Activated CD8-positive, alpha-beta memory T cell treated with anti-CD3 and anti-CD28 coated beads, Interleukin-2, amount 50 U/mL, for 1 hour (primary cell): ENCODE results near the gene ORC6.

Experiments used
- DNase-seq: peaks from one replicate; pipeline ENCODE4 v3.0.0-alpha.2; 2020; ENCODE audit errors: extremely low read depth

The ORC6 gene

DNA sequence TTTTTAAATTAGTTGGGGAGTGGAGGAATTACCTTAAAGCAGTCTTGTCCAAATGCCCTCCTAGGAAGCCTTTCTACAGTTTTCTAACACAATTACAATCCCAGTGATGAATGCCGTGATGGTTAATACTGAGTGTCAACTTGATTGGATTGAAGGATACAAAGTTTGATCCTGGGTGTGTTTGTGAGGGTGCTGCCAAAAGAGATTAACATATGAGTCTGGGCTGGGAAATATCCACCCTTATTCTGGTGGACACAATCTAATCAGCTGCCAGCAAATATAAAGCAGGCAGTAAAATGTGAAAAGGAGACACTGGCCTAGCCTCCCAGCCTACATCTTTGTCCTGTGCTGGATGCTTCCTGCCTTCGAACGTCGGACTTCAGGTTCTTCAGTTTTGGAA lies 12.2 kb downstream of the ORC6 start:
- DNase-seq = no peak

DNA sequence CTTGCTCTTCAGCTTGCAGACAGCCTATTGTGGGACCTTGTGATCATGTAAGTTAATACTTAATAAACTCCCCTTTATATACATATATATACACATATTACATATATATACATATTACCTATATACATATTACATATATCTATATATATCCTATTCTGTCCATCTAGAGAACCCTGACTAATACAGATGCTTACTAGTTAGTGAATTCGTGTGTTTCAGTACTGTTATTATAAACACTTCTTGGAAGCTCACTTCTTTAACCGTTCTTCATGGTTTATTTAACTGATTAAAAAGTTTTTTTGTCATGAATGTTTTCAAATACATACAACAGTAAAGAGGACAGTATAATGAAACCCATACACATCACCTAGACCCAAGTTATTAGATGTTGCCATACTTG lies 12.6 kb downstream of the ORC6 start:
- DNase-seq = no peak

DNA sequence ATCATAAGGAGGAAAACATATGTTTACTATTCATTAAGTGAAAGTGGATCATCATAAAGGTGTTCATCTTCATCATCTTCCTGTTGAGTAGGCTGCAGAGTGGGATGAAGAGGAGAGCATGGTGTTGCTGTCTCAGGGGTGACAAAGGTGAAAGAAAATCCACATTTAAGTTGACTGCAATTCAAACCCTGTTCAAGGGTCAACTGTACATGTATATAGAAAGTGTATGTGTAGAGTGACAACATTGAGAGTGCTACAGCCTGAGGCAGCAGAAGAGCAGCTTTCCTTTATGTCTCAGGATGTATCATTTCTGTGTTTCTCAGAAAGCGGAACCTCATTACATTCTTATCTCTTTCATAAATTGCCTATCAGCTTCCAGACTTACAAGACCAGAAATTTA lies 17.2 kb downstream of the ORC6 start:
- no peak for DNase-seq

DNA sequence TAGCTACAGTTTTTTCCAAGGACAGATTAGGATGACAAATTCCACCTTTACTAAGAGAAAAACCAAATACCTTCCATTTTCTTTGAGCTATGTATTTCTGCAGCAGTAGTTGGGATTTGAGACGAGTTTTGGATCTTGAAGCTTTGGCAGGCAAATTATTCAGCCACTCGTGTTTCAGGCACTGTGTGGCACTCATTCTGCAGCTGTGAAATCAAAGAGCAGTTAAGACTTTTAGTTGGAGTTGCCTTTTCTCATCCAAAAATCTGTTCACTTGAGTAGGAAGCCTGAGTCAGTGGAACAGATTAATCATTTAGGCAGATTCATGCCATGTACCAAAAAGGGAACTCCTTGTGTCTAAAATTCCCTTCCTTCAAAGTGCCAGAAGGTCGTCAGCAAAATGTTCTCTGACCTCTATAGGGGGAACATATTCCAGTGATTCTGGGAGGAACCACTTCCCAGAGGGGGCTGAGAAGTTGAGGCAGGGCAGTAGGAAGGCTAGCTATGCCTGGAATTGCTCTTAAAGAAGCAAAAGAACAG lies 20.1 kb downstream of the ORC6 start:
- DNase-seq = no peak

DNA sequence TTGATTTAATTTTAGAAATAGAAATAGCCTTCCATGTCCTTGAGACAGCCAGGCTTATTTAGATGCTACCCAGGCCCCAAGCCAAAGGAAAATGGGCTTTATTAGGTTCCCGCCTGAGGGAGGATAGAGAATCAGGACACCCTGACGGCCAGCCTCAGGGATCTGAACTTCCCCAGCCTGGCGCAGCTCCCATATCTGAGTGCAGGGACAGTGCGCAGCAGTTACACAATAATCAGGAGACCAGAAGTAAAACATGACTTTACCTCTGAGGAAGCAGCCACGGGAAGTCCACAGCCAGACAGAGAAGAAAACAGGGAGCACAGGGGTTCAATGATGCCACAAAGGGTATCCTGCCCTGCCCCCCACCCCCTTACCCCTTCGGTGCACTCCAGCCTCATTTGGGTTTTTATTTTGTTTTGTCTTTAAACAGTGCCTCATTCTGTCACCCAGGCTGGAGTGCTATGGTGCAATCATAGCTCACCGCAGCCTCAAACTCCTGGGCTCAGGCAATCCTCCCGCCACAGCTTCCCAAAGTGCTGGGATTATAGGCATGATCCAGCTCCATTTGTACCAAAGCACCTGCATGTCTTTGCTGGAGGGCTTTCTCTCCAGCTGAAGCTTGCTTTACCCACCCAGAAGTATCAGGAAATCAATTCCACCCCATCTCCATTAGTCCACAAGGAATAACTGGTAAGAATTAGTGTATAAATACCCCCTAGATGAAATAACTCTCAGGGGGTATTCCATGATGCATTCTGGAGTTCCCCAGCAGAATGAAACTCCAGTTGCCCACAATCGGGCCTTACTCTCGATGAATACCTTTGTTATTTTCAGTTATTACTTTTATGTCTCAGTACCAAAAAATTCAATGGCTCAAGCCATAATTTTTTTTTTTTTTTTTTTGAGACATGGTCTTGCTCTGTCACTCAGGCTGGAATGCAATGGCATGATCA lies 21.9 kb downstream of the ORC6 start:
- no peak for DNase-seq

DNA sequence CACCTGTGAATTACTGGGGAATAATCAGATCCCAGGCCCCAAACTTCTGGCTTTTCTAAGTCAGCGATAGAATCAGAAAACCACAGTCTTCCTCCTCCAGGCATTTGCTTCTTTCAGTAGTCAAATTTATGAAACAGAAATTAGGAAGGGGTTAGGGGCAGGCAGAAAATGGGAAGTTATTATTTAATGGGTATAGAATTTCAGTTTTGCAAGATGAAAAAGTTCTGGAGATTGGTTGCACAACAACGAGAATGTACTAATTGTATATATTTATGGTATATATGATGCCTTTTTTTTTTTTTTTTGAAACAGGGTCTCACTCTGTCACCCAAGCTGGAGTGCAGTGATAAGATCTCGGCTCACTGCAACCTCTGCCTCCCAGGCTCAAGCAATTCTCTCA lies 23.5 kb downstream of the ORC6 start:
- DNase-seq = no peak

DNA sequence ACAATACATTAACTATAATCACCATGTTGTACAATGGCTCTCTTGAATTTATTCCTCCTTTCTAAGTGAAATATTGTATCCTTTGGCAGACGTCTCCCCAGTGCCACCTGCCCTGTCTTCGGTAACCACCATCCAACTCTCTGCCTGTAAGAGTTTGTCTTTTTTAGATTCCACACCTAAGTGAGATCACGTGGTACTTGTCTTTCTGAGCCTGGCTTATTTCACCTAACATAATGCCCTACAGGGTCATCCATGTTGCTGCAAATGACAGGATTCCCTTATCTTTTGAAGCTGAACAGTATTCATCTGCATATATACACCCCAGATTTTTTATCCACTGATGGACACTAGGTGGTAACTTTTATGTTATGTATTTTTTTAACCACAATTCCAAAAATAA lies 24.2 kb downstream of the ORC6 start:
- DNase-seq = no peak

DNA sequence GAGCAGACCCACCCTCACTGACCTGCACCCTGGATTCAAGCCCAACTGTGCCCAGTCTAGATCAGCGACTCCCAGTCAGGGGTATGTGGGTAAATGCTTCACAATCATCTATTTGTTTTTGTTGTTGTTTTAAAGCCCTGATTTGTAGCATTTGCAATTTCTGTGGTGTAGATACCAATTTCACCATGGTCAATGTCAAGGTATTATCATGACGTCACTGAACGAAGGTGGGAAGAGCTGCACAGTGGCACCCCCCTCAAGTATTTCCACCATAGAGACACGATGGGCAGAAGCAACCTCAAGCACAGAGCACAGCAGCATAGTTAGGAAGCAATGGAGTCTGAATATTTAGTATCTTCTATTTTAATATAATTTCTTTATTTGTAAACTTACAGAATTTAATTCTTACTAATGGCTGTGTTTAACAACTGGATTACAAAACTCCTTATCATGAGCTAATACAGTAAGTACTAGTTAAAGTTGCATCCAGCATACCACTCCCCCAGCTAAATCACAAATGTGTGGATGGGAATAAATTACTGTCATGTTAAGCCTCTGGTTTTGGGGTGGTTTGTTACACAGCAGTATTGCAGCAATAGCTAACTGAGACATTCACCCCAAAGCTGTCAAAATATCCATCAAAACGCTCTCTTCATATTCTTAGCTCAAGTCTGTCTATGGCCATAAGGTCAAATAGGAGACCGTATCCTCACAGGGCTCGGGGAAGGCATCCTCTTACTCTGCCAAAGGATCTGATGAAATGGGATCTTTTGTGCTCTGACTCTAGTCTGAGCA lies 25.5 kb downstream of the ORC6 start:
- no peak for DNase-seq

DNA sequence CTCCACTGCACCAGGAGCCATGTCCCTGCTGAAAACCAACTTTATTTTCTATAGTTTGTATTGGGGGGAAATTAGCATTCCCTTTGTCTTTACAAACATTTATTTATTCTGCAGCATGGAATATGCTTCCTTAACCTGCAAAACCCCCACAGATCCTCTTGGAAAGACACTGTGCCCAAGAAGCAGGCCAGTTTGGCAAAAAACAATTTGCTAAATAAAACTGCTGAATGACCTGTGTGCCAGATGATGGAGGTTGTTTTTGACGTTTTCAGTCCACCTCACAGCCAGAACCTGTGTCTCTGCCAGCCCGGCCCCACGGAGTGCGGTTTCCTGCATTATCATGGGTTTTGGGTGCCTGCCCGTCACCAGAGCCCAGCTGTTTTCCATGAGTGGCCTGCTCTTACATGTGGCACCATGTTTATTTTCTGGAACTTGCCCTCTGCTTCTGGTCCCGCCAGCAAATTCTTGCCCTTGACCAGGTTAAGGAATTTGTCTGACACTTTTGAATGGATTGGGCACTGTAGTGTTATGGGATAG lies 26.4 kb downstream of the ORC6 start:
- DNase-seq = no peak

DNA sequence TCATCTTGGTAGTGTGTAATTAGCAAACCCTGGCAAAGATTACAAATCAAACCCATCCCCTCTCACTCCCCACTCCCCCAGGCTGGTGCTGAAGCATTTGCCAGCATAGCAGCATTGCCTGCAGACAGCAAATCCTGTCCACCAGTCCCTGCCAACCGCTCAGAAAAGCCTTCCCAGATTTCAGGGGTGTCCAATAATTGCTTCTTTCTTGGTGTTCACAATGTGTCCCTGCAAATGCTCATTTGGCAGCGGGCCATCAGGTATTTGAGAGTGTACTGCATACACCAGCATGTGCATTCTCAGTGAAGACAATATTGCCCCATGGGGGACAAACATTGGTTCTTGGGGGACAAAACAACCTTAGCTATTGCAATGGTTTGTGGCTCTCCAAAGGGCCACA lies 28.2 kb downstream of the ORC6 start:
- no peak for DNase-seq

DNA sequence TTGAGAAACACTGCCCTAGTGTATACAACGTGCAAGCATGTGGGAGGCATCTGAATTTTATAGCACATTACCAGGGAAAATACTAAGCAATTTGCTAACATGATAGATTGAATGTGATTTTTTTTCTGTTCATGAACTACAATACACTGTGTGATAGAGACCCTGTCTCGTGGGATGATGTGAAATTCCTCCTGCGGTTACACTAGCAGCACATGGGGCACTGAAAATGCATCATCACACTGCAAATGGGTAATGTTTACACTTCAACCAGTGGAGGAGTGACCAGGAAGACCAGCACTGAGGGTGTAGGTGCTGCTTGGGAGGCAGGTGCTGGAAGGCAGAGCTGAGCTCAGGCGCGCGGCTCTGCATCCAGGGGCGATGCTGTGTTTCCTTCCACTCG lies 28.8 kb downstream of the ORC6 start:
- DNase-seq = no peak

DNA sequence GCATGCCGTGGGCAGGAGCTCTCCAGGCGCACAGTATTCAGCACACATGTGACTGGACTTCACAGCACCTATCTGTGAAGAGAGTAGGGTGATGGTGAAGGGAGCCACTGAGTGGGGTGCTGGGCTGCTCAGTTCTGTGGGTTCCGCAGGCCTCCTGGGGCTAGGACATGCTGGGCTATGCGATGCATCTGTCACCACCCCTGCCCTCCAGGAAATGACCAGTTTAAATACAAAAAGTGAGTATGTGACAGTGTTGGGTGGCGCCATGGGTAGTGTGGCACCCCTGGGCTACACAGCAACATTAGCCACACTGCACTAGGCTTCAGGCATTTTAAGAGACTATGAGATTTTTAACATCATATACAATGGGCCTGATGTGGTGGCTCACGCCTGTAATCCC lies 30.1 kb downstream of the ORC6 start:
- no peak for DNase-seq

DNA sequence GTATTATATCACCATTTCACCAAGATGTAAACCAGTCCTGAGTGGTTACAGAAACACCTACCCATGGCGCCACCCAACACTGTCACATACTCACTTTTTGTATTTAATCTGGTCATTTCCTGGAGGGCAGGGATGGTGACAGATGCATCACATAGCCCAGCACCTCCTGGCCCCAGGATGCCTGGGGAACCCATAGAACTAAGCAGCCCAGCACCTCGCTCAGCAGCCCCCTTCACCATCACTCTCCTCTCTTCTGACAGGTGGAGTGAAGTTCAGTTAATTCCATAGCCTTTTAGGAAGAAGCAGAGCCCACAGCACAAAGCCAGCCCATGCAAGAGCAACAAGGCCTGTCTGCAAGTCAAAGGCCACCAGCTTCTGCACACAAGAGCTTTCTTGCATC lies 31.2 kb downstream of the ORC6 start:
- DNase-seq = no peak

DNA sequence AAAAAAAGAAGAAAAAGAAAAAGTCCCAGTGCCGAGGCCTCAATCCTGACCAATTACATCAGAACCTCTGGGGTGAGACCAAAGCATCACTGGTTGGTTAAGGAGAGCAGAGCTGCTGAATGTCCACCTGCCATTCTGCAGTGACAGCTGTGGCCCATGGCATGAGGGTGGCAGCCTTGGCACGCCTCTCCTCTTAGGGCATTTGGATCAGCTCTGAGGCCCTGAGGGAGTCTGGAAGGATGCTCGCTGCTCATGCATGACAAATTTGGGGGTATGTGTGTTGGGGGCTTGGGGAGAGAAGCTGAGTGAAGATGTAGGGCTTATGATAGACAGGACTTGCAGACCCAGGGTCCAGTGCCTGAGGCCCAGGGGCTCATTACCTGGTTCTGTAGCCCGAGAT lies 32.4 kb downstream of the ORC6 start:
- DNase-seq = no peak

DNA sequence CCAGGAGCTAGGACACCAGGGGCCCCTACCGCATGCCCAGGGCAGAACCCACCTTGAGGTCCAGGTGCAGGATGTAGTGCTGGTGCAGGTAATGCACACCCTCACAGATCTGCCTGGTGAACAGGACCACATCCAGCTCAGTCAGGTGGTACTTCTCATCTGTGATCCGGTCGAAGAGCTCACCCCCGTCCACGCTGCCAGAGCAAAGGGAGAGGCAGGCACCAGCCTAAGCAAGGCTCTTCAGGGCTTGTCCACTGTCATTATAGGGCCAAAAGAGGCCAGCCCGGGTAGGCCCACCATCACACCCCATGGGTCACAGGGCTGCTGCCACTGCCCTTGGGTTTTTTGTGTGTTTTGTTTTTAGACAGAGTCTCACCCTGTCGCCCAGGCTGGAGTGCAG lies 37.7 kb downstream of the ORC6 start:
- DNase-seq = no peak

DNA sequence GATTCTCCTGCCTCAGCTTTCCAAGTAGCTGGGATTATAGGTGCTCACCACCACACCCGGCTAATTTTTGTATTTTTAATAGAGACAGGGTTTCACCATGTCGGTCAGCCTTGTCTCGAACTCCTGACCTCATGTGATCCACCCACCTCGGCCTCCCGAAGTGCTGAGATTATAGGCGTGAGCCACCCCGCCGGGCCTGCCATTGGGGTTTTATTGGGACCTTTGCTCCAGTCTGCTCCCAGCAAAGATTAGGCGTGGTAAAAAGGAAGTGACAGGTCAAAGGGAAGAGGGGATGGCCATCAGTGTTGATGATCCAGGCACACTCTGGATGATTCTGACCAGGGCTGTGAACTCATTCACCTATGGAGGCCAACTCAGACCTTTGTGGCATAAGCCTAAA lies 38.2 kb downstream of the ORC6 start:
- no peak for DNase-seq

DNA sequence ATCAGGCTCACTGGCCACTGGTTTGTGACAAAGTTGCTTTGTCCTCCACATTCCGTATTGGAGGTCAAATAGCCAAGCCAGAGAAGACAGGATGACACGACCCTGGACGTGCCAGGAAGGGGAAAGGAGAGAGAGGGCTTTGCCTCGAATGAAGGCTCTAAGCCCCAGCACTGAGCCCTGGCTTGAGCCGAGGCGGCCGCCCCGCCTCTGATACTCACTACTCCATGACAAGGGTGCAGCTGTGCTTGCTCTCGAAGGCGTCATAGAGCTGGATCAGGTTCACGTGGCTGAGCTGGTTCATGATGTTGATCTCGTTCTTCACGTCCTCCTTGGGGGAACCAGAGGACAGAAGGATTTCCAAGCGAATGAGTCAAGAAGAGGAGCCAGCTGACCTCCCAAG lies 39.3 kb downstream of the ORC6 start:
- DNase-seq = no peak

DNA sequence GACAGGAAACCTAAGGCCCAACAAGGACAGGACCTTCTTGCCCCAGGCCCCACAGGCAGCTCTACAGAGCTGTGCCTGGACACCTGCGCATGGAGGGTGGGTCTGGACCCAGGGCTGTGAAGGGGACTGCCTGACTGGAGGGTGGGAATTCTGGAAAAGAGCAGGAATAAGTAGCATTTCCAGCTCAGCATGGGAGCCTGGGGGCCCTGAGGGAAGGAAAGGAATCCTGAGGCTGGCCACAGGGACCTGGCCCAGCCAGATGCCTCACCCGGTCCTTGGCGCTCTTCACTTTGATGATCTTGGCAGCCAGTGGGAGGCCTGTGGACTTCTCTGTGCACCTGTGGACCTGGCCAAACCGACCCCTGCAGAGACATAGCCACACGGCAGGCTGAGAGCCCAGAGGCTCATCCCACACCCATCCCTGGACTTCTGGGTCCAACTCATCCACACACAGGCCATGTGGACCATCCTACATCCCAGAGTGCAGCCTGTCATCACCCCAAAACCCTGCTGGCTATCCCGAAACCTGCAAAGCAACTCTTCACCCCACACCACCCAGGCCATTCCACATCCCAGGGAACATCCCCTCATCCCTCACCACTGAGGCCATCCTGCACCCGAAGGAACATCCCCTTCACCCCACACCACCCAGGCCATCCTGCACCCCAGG lies 40.0 kb downstream of the ORC6 start:
- DNase-seq = no peak

DNA sequence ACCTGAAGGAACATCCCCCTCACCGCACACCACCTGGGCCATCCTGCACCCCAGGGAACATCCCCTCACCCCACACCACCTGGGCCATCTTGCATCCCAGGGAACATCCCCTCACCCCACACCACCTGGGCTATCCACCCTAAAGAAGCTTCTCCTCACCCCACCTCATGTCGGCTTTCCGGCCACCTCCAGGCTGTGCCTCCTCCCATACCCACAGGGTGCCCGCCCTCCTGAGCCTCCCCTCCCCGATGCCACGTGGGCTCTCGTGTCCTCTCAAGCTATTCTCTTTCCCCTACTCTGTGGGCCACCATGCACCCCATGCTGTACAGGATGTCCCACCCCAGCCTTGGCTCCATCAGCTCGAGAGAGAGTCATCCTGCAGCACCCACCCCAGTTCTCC lies 40.7 kb downstream of the ORC6 start:
- DNase-seq = no peak

DNA sequence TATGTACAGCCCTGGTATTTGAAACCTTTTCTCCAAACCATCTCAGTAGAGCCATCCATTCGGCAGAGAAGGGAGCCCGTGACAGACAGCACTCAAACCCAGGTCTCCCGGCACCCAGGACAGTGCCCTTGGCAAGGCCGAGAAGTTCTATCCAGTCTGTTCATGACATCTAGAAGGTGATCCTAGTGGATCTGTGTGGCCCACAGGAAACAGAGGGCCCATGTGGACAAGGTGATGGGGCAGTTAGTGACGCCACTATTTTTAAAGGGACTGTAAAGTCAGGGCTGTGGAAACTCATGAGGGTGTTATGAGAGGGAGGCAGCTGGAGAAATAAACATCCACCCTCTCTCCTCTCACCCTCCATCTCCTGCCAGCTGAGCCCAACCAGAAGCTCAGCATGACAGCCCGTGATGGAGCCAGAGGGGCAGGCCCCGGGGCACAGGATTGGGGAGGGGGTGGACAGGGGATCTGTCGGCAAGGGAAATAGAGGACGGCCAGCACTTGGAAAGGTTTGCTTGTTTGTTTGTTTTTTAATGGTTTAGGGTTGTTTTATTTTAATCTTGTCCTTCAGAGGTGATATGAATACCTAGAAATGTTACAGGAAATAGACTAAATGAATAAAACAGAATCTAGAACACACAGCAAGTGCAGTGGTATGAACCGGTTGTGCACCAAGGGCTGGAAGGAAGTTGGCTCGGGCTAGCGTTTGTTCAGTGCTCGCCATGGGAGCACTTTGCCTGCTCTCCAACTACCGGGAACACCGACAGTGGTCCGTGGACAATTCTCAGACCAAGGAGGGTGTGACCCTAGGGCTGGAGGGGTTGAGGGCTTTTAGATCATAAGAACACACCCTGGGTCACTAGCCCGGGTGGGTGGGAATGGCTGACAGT lies 41.6 kb downstream of the ORC6 start:
- DNase-seq = no peak
